GM21723 (cell line): Measurements from ENCODE around the gene BTNL9.
"Not testable (repeated sequence)": the region's sequence is repeated elsewhere in the genome, so short reads cannot be mapped to it uniquely, and the experiment has no call there.

Source experiments
- ATAC-seq: cut with Tn5 transposase; IDR thresholded peaks from one replicate; pipeline ENCODE4 v1.9.1; 2021; ENCODE audit warnings: mild to moderate bottlenecking, moderate library complexity; ENCODE audit not compliant: unreplicated experiment

The BTNL9 gene

GRCh38 chr5:181059297-181060230 is 19.5 kb downstream of the BTNL9 start:
- ATAC-seq: no peak

GRCh38 chr5:181060231-181060590 is 20.1 kb downstream of the BTNL9 start:
- no peak for ATAC-seq

- no peak for ATAC-seq
These were observed 20.9 kb downstream of the BTNL9 start for GRCh38 chr5:181060924-181061323.

DNA sequence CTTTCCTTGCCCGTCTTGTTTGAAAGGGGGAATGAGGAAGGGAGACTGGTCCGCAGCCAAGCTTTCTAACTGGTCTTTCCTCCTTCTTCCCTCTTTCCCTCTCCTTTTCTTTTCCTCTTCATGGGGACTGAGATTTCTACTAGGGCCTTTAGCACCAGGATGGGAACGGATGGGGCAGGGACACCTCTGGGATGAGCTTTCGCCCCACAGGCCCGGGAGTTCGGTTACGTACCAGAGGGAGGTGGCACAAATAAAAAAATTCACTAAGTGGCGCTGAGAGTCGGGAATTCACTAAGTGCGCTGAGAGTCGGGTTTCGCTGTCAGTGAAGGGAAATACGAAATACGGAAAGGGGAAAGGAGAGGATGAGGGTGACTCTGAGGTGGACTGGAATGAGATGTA is 21.6 kb downstream of the BTNL9 start:
- ATAC-seq: no peak

GRCh38 chr5:181062631-181063030 is 22.6 kb downstream of the BTNL9 start:
- ATAC-seq: no peak

- no peak for ATAC-seq
These were observed 23.4 kb downstream of the BTNL9 start for GRCh38 chr5:181063514-181063913.

DNA sequence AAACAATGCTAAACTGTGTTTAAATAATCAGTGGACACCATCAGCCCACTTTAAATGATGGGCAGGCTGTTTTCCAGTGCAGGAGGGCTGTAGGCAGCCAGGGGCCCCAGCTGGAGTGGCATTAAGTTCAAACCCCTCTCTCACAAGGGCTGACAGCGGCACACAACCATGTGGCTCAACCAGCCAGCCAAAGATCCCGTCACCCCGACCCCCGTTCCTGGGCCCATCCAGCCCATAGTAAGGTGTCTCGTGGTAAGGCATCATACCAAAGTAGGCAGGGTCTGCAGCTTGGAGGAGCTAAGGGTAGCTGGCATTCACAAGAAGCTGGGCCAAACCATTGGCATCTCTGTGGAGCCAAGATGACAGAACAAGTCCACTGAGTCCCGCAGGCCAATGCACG is 24.9 kb downstream of the BTNL9 start:
- no peak for ATAC-seq

DNA sequence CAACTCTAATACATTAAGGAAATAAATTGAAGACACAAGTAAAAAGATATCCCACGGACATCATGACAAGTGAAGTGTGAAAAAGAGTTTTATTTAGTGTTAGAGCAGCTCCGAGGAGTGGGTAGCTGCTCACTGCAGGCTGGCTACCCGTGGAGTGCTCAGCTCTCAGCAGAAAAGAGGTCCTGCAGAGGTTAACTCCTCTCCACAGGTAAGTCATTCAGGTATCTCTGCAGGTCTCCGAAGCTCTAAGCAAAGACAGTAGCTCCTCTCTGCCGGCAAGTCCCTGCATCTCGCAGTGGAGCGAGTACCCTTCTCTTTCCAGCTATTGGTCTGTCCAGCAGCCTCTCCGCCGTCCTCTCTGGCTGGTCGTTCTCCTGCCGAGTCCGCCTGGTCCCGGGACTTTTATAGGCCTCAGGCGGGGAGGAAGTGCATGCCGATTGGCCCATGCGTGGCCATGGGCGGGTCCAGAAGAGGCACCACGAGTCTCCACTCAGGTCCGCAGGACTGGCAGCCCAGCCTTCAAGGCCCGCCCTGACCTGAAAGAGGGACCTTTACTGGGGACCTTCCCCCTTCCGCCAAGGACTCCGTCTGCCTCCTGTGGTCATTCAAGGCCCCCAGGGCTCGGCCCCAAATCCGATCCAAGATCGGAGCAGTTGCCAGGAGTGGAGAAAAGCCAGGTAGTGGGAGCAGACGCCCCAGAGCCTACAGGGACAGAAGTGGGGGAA is 29.9 kb downstream of the BTNL9 start:
- no peak for ATAC-seq

- ATAC-seq: no peak
These were observed 30.5 kb downstream of the BTNL9 start for GRCh38 chr5:181070523-181070922.

DNA sequence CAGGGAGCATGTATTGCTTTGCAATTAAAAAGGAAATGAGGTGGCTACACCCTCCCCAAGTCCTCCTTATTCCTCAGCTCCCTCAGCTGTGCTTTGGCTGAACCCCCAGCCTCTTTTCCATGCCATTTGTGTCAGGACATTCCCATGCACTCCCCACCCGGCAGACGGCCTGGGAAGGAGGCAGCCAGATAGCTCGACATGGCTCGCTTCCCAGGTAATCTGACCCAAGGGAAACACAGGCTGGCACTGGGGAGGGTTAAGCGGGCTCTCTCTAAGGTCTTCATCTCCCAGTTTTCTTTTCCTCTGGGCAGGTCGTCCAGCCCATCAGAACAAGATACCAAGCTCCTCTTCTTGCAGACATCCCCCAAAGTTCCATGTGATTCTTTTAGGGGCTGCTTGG is 31.2 kb downstream of the BTNL9 start:
- ATAC-seq: no peak

DNA sequence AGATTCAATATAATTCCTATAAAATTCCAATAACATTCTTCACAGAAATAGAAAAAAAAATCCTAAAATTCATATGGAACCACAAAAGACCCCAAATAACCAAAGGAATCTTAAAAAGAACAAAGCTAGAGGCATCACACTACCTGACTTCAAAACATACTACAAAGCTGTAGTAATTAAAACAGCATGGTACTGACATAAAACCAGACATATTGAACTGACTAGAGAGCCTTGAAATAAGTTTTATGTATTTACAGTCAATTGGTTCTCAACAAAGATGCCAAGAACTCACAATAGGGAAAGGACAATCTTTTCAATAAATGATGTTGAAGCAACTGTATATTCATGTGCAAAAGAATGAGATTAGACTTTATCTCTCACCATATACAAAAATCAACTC is 36.9 kb downstream of the BTNL9 start:
- no peak for ATAC-seq

DNA sequence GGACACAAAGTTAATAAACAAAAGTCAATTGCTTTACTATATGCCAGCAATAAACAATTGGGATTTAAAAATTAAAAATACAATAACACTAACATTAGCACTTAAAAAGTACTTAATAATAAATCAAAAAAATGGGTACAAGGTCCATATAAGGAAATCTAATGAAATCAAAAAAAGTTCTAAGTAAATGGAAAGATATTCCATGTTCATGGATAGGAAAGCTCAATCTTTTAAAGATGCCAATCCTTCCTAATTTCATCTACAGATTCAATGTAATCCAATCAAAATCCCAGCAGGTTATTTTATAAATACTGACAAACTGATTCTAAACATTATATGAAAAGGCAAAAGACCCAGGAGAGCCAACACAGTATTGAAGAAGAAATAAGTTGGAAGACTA is 41.9 kb downstream of the BTNL9 start:
- ATAC-seq: no peak

GRCh38 chr5:181084621-181085195 is 44.6 kb downstream of the BTNL9 start:
- no peak for ATAC-seq

DNA sequence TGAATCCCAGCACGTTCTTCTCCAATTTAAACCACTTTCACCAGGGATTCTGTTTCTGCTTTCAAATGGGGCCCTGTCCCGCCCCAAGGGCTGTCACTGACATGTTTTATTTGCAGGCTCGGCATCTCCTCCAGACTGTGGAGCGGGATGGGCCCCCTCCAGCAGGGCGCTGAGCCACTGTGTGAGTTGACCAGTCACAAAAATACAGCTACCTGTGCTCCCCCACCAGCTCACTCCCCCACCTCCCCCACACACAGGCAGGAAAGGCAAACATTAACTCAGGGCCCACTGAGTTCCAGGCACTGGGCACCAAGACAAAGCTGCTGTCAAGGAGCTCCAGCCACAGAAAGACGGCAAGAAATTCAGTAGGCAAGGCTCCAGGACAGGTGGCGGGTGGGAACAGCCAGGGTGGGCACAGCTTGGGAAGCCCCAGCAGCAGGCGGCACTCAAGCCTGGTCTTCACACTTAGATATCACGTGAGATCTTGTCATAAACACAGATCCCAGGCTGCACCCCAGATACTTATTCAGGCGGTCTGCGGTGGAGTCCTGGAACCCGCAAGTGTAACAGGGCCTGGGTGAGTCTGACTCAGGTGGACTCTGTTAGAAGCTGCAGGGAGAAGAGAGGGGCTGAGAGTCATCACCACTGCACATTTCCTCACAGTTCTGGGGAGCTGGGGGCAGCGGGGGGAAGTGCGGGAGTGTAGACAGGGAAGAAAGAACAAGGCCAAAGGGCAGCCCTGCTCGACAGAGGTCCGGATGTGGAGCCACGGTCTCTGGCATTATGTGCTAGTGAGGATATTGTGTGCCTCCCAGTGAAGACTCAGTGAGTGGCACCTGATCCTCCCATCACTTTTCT is 46.2 kb downstream of the BTNL9 start:
- no peak for ATAC-seq

DNA sequence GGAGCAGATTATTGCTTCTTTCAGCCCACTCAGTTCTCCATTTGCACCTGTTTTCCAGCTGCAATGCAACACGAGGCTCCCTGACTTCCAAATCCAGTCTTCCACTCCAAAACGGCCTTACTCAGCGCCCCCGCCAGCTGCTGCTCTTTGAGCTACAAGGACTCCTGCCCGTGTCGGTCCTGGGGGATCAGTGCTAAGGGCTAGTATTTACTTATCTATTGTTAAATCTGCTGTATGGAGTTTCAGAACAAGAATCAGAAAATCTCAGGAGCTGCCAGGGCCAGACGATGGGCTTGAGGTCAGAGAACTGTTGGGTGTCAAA is 46.8 kb downstream of the BTNL9 start:
- no peak for ATAC-seq

DNA sequence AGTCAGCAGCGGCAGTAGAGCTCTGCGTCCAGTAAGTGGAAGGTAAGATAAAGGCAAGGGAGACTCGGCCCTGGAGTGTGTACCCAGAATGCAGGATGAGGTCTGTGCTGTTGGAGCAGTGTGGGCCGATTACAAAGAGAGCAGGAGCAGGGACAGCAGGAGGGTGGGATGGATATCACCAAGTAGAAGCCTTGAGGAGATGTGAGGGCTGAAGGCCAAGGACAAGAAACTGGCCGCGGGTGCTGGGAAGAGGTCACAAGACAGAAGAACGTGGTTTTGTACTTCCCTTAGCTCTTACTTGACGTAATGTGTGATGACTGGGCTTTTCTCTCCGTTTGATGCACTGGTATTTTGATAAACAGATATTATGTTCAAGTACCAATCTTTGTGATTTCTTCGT is 47.2 kb downstream of the BTNL9 start:
- ATAC-seq: no peak

DNA sequence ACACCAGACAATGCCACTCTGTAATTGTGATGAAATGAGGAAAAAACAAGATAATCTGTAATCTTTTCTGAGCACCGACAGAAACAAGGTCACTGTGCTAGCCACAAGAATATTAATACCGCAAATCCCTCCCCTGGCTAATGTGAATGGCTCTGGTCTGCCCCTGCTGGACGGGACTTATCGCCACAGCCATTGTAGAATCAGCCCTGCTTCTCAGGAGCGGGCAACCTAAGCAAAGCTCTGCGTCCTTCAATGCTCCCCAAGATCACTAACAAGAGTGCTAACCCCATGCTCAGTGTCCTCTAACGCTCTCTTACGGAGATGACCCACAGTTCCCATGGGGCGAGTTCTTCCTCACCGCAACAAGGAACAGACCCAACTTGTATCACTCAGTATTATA is 48.2 kb downstream of the BTNL9 start:
- no peak for ATAC-seq

DNA sequence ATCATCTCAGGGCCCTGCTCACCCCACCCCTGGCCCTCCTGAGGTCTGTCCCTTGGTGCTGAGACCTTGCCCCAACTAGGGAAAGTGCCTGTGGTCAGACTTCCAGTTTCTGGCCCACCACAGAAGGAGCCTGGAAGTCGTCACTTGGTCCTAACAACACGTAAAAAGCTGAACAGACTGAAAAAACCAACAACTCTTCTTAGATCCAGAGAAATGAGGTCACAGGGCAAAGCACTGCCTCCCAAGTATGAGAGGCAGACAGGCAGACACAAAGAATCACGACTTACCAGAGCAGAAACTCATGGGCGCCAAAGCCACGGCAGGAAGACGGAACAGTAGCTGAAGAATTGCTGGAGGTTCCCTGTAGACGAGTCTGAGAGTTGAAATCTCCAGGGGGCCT is 52.4 kb downstream of the BTNL9 start:
- ATAC-seq: no peak

- ATAC-seq: not testable (repeated sequence)
These were observed 55.1 kb downstream of the BTNL9 start for GRCh38 chr5:181095162-181095561.

DNA sequence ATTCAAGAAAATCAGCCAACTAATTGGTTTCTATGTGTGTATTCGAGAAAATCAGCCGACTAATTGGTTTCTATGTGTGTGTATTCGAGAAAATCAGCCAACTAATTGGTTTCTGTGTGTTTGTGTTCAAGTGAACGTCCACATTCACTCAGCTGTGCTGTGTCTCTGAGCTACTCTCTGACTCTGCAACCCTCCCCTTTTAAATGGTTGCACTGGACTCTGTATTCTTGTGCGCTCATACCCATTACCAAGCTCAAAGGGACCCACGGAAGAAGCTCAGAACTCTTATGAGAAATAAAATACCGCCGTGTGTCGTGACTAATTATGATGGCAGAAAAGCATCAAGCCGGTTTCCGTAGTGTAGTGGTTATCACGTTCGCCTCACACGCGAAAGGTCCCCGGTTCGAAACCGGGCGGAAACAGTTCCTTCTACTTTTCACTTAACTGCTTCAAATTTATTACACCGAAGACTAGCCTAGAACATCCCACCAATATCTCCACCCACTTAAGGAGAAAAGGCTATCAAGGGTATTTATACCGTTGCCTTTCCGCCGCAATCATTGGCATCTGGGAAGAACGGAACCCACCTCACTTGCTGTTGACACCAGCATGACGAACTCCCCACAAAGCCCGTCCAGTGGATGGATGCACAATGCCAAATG is 56.8 kb downstream of the BTNL9 start:
- ATAC-seq: not testable (repeated sequence)

GRCh38 chr5:181097383-181097753 is 57.3 kb downstream of the BTNL9 start:
- ATAC-seq: not testable (repeated sequence)
